HAP-1 (cell line): Measurements from ENCODE around the gene PACRG.

ENCODE experiments used
- DNase-seq, 2 experiments: peaks; one replicate each; pipeline ENCODE4 v3.0.0-alpha.2; 2016 to 2020; ENCODE audit warnings: low spot score in 2 of 2
- H3K27me3 ChIP-seq: fragments of 250-450 bp; sonication (Bioruptor Pico); 2 replicates; pipeline ENCODE4 v1.5.1; 2020; ENCODE audit warnings: low read depth, mild to moderate bottlenecking, moderate library complexity
- H3K36me3 ChIP-seq: fragments of 250-450 bp; sonication (Bioruptor Pico); replicated peaks from 2 replicates; pipeline ENCODE4 v1.5.1; 2020; ENCODE audit warnings: mild to moderate bottlenecking
- H3K4me1 ChIP-seq: fragments of 250-450 bp; sonication (Bioruptor Pico); 2 replicates; pipeline ENCODE4 v1.5.1; 2020; ENCODE audit warnings: mild to moderate bottlenecking
- H3K4me3 ChIP-seq: fragments of 250-450 bp; sonication (Bioruptor Pico); 2 replicates; pipeline ENCODE4 v1.5.1; 2020; ENCODE audit warnings: mild to moderate bottlenecking, moderate library complexity
- H3K9me3 ChIP-seq: fragments of 250-450 bp; sonication (Bioruptor Pico); 2 replicates; pipeline ENCODE4 v1.5.1; 2020; ENCODE audit warnings: mild to moderate bottlenecking, moderate library complexity
- in situ Hi-C: fragments of 300-500 bp; cut with MboI; formaldehyde crosslinking; loops from 3 replicates; pipeline ENCODE4 v1.14.3; 2020; ENCODE audit warnings: low sequenced_read_pairs, inconsistent platforms, mixed read lengths

Gene PACRG

GRCh38 chr6:163095401-163095800 is 367.6 kb downstream of the PACRG start:
- Histone ChIP-seq H3K4me3 (no peak overlapping the region), H3K27me3 (no peaks in the 10 kb centered on the region)
- in situ Hi-C loops = no loop called here

GRCh38 chr6:163098827-163099479 is 371.2 kb downstream of the PACRG start:
- H3K27me3 ChIP-seq = no peaks in the 10 kb centered on the region
- H3K4me1 ChIP-seq = peaks cover 15% of the 10 kb centered on the region
- no peak overlapping the region for H3K4me3 ChIP-seq
- no peaks in the 10 kb centered on the region for H3K9me3 ChIP-seq
- in situ Hi-C loops = no loop called here
- no peaks in the 10 kb centered on the region for H3K36me3 ChIP-seq
- peak in 1 of 2 experiments; percentile 67 for DNase-seq

More at GRCh38 chr6:163095401-163095800, 367.6 kb downstream of the PACRG start:
- H3K9me3 ChIP-seq = no peaks in the 10 kb centered on the region
- H3K4me1 ChIP-seq = peaks cover 15% of the 10 kb centered on the region
- DNase-seq = no peak
- no peaks in the 10 kb centered on the region for H3K36me3 ChIP-seq

- no peaks in the 10 kb centered on the region for H3K9me3 ChIP-seq
- no peaks in the 10 kb centered on the region for H3K27me3 ChIP-seq
- peak; percentile 94 to 97 for DNase-seq
Observed at GRCh38 chr6:163099621-163100171, 371.9 kb downstream of the PACRG start.

DNA sequence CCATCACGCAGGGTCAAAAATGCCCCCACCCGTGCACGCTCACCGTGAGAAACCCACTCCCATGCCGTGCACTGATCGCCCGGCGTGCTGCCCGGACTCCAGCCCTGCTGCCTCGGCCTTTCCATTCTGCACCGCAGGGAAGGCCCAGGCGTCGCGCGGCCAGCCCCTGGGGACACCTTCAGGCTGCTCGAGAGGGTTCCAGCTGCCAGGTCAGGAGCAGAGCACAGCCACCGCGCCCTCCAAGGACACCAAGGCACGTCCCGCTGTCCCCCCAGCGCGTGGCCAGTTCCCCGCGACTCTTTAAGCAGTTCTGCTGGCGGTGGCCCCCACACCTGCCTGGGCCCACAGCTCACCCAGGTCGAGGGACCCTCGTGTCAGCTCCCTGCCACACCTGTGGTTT is 372.5 kb downstream of the PACRG start:
- H3K4me3 ChIP-seq = no peak overlapping the region
- no peak for DNase-seq
- in situ Hi-C loops = no loop called here
- H3K27me3 ChIP-seq = no peaks in the 10 kb centered on the region
- peaks cover 15% of the 10 kb centered on the region for H3K4me1 ChIP-seq
- no peaks in the 10 kb centered on the region for H3K9me3 ChIP-seq
- no peaks in the 10 kb centered on the region for H3K36me3 ChIP-seq

More at GRCh38 chr6:163099621-163100171, 371.9 kb downstream of the PACRG start:
- in situ Hi-C loops = no loop called here
- Histone ChIP-seq H3K4me3 (no peak overlapping the region), H3K36me3 (no peaks in the 10 kb centered on the region), H3K4me1 (peaks cover 15% of the 10 kb centered on the region)

- Histone ChIP-seq H3K36me3 (no peaks in the 10 kb centered on the region), H3K4me1 (no peaks in the 10 kb centered on the region), H3K9me3 (no peaks in the 10 kb centered on the region; the same call in 1 of the 2 replicates), H3K4me3 (no peak overlapping the region), H3K27me3 (no peaks in the 10 kb centered on the region)
- no peak for DNase-seq
- in situ Hi-C loops = no loop called here
Observed at GRCh38 chr6:163113358-163113962, 385.7 kb downstream of the PACRG start.

- in situ Hi-C loops = no loop called here
- H3K4me1 ChIP-seq = no peaks in the 10 kb centered on the region
- no peaks in the 10 kb centered on the region for H3K36me3 ChIP-seq
- no peaks in the 10 kb centered on the region for H3K27me3 ChIP-seq
- no peak for DNase-seq
- no peak overlapping the region for H3K4me3 ChIP-seq
- no peaks in the 10 kb centered on the region for H3K9me3 ChIP-seq
Observed at GRCh38 chr6:163118941-163119340, 391.2 kb downstream of the PACRG start.

GRCh38 chr6:163120223-163120622 is 392.4 kb downstream of the PACRG start:
- Histone ChIP-seq H3K9me3 (no peaks in the 10 kb centered on the region), H3K4me1 (no peaks in the 10 kb centered on the region), H3K27me3 (no peaks in the 10 kb centered on the region), H3K36me3 (no peaks in the 10 kb centered on the region), H3K4me3 (no peak overlapping the region)
- peak in 1 of 2 experiments; percentile 20 for DNase-seq
- in situ Hi-C loops = no loop called here

DNA sequence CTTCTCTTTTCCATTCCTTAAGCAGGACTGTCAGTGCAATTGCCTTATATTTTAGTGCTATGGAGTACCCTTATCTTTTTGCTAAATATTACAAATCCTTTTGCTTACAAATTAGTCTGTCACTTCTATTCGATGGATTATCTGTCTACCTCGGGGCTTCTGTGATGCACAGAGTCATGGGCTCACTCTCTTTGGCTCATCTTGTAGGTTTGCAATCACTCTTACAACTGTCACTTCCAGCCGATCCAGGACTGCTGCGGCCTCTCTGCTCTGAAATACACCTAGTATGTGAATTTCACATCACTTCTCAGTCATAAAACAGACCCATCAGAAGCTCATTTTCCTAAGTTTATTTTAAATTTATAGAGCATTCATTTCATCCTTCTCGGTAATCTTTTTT is 393.5 kb downstream of the PACRG start:
- DNase-seq = no peak
- Histone ChIP-seq H3K4me3 (no peak overlapping the region), H3K4me1 (no peaks in the 10 kb centered on the region), H3K36me3 (no peaks in the 10 kb centered on the region), H3K9me3 (no peaks in the 10 kb centered on the region), H3K27me3 (no peaks in the 10 kb centered on the region)
- in situ Hi-C loops = no loop called here

DNA sequence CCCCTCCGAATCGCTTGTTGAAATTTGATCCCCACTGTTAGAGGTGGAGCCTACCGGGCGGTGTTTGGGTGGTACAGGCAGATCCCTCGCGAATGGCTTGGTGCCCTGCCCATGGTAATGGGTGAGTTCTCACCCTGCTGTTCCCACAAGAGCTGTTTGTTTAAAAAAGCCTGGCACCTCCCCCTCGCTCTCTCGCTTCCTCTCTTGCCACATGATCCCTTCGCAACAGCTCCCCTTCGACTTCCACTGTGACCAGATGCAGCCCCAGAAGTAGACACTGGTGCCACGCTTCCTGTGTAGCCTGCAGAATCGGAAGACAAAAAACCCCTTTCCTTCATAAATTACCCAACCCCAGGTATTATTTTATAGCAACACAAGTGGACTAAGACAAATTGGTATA is 394.6 kb downstream of the PACRG start:
- in situ Hi-C loops = no loop called here
- H3K4me1 ChIP-seq = no peaks in the 10 kb centered on the region
- no peak overlapping the region for H3K4me3 ChIP-seq
- no peaks in the 10 kb centered on the region for H3K9me3 ChIP-seq
- no peaks in the 10 kb centered on the region for H3K27me3 ChIP-seq
- no peak for DNase-seq
- H3K36me3 ChIP-seq = no peaks in the 10 kb centered on the region

DNA sequence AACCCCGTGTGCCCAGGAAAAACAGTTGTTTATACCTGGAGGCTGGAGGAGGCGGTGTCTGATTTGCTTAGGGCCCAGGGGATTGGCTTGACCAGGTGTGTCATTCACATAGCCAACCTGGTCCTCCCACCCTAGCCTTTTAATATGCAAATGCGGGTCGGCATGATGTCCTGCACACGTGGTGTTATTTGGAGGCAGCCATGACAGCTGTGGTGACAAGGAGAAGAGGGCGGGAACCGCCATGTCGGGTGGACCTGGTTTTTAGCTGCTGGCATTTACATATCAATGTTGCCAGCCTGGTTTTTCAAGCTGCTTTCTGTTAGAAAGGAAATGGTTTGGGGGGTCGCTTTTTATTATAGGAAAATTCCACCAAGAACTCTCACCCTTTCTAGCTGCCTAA is 395.3 kb downstream of the PACRG start:
- DNase-seq = peak in 1 of 2 experiments; percentile 9
- in situ Hi-C loops = no loop called here

DNA sequence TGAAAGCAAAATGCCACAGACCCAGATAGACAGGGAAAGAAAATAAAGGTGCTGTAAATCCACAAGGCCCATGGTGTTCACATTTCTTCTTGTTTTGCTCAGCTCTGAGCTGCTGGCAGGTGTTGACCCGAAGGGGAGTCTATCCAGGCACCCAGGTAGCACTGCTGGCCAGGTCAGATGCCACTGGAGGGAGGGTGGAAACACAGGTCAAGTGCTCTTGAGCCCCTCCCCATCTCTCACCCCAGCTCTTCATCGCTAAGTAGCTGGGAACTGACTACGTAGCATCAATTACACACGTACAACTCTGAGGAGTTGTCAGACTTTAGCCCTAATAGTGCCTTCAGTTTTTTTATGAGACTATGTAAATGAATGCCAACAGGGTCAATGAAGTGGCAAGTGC is 399.0 kb downstream of the PACRG start:
- DNase-seq = no peak
- H3K4me3 ChIP-seq = no peak overlapping the region
- no peaks in the 10 kb centered on the region for H3K9me3 ChIP-seq
- no peaks in the 10 kb centered on the region for H3K4me1 ChIP-seq
- no peaks in the 10 kb centered on the region for H3K36me3 ChIP-seq
- no peaks in the 10 kb centered on the region for H3K27me3 ChIP-seq
- in situ Hi-C loops = no loop called here

More for the DNA sequence above, 395.3 kb downstream of the PACRG start:
- H3K4me1 ChIP-seq = no peaks in the 10 kb centered on the region
- no peaks in the 10 kb centered on the region for H3K9me3 ChIP-seq
- no peaks in the 10 kb centered on the region for H3K36me3 ChIP-seq
- H3K4me3 ChIP-seq = no peak overlapping the region
- no peaks in the 10 kb centered on the region for H3K27me3 ChIP-seq

DNA sequence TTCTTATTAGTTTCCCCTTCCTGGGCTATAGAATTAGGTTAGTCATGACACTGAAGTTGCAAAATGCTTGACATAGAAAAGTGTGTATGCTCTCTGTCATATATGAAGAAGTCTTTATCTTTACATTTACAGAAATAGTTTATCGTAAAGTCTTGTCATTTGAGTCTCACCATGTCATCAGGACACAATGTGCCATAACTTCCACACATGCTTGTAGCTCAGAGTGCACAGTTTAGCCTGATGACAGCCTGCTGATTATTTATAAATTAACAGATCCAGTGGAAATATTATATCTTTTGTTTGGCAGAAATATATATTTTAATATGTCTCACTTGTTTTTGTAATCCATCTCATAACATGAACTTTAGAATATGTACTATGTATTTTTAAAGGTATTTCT is 399.8 kb downstream of the PACRG start:
- no peaks in the 10 kb centered on the region for H3K9me3 ChIP-seq
- H3K36me3 ChIP-seq = no peaks in the 10 kb centered on the region
- no peaks in the 10 kb centered on the region for H3K4me1 ChIP-seq
- H3K27me3 ChIP-seq = no peaks in the 10 kb centered on the region
- no peak overlapping the region for H3K4me3 ChIP-seq
- in situ Hi-C loops = no loop called here
- no peak for DNase-seq

- H3K27me3 ChIP-seq = no peaks in the 10 kb centered on the region
- in situ Hi-C loops = no loop called here
- no peaks in the 10 kb centered on the region for H3K9me3 ChIP-seq
- no peak for DNase-seq
- no peak overlapping the region for H3K4me3 ChIP-seq
- H3K4me1 ChIP-seq = no peaks in the 10 kb centered on the region
- no peaks in the 10 kb centered on the region for H3K36me3 ChIP-seq
Observed at GRCh38 chr6:163128324-163128723, 400.6 kb downstream of the PACRG start.

DNA sequence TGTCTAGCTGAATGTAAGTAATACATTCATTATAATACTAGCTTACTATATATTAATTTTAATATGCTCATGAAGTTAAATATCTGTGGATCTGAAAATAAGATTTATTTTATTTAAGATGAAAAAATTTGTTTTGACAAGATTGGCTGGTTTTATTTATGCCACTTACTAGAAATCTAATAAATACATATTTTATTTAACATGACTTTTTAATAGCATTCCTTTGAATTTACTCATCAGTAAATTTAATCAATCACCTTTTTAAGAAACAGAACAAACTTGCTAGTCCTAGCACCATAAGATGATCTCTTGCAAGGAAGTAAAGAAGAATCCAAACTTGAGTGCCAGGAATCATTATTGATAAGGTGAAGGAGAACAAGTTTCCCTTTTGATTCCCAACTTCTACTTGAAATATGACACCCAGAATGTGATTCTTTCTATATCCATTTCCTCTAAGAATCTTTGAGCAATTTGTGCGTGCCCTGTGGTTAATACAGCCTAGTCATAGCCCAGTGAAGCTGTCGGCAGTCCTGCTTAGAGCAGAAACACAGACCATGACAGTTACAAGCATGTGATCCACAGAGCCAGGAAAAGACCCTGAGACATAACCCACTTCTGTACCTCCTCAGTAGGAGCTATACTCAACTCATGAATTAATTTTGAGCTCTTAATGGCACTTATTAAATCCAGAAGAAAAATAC is 404.4 kb downstream of the PACRG start:
- Histone ChIP-seq H3K4me1 (peaks cover 4% of the 10 kb centered on the region; the same call in 1 of the 2 replicates), H3K27me3 (no peaks in the 10 kb centered on the region), H3K4me3 (no peak overlapping the region), H3K36me3 (no peaks in the 10 kb centered on the region), H3K9me3 (no peaks in the 10 kb centered on the region)
- in situ Hi-C loops = no loop called here
- DNase-seq = no peak
